Stimulated activated CD8-positive, alpha-beta memory T cell treated with anti-CD3 and anti-CD28 coated beads, Interleukin-4, amount 100 ng/mL, for 24 hours (primary cell): ENCODE results near the gene DZIP1L.
"Not testable (repeated sequence)": the region's sequence is repeated elsewhere in the genome, so short reads cannot be mapped to it uniquely, and the experiment has no call there.

ENCODE experiments used
- DNase-seq: peaks from one replicate; pipeline ENCODE4 v3.0.0-alpha.2; 2020; ENCODE audit warnings: low read depth

Gene DZIP1L

DNA sequence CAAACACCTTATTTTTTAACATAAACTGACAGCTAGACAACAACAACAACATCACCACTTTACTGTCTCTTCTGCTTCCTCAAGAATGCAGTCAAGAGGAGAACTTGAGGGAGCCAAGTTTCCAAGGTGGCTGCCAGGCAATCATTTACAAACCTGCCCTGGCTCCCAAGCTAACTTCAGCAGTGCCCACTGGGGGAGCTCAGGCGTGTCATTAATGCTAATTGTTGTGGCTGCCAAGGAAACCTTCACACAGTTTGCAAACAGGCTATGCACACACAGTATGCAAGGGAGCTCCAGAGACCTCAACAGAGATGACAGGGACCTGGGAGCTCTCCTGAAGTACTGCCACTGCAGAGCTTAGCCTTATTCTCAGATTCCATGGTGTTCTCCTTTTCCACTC lies 2.1 kb downstream of the DZIP1L start:
- no peak for DNase-seq

DNA sequence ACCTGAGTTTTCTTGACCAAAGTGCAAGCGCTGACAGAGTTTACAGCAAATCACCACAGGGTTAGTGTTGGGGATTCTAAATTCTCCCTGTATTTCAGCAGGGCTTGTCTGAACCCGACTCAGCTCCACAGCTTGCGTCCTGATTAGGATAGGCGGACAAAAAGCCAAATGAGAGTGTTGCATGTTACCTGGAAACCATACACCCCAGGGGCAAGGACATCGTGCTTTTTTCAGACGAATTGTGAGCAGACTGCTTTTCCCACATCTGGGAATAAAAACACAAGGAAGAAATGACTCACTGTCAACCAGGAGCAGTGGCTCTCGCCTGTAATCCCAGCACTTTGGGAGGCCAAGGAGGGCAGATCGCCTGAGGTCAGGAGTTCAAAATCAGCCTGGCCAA lies 3.0 kb downstream of the DZIP1L start:
- no peak for DNase-seq

DNA sequence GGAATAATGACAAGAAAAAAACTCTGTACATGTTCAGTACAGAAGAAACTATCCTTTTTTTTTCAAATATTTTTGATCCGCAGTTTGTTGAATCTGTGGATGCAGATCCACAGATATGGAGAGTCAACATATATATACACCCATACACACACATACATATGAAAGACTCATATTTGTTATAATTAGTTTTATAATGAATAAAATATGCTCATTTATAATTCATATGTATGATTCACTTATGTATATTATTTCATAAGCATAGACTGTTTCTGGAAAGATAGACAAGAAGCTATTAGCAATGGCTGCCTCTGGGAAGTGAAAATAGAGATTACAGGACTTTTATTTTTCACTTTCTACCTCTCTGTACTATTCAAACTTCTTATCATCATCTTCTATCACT lies 9.8 kb downstream of the DZIP1L start:
- DNase-seq = no peak

DNA sequence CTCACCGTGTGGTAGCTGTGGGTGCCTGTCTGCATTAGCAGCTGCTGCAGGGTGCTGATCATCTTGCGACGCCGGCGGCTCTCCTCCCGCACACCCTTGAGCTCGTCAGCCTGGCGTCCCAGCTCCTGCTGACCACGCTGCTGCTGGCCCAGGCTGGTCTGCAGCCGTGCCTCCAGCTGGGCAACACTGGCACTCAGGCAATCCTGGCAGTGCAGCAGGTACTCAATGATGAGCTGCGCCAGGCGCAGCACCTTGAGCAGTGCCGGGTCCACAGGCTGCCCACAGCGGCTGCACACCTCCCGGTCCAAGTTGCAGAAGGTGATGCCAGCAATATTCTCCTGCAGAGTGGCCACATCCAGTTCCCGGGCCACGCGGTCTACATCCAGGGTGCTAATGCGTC lies 11.9 kb downstream of the DZIP1L start:
- no peak for DNase-seq

DNA sequence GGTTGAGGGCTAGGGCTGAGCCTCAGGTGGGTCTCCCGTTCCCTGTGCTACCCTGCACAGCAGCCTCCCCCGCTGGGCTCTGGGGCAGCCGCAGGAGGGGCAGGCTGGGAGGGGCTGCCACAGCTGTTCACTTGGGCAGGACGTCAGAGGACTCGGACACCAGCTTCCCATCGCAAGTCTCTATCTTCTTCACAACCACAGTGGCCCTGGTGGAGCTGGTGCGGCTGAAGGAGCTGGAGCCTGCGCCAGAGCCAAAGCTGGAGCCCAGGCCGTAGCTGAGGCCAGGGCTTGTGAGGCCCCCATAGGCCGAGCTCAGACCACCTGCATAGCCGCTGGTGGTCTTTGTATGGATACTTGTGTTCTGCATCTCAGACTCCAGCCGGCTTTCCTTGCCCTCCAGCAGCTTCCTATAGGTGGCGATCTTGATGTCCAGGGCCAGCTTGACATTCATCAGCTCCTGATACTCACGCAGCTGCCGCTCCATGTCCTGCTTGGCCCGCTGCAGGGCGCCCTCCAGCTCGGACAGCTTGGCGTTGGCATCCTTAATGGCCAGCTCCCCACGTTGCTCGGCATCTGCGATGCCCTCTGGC lies 14.0 kb downstream of the DZIP1L start:
- DNase-seq = not testable (repeated sequence)

DNA sequence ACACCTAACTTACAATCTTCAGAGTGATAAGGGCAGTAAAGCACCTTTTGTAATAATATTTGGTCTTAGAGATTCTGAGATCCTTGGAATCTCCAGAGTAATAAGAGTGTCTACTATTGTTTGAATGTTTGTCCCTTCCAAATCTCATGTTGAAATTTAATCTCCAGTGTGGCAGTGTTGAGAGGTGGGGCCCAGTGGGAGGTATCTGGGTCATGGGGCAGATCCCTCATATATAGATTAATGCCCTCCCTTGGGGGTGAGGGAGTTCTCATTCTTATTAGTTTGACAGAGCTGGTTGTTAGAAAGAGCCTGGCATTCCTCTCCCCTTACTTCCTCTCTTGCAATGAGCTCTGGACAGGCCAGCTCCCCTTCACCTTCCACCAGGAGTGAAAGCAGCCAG lies 16.0 kb downstream of the DZIP1L start:
- DNase-seq = no peak

DNA sequence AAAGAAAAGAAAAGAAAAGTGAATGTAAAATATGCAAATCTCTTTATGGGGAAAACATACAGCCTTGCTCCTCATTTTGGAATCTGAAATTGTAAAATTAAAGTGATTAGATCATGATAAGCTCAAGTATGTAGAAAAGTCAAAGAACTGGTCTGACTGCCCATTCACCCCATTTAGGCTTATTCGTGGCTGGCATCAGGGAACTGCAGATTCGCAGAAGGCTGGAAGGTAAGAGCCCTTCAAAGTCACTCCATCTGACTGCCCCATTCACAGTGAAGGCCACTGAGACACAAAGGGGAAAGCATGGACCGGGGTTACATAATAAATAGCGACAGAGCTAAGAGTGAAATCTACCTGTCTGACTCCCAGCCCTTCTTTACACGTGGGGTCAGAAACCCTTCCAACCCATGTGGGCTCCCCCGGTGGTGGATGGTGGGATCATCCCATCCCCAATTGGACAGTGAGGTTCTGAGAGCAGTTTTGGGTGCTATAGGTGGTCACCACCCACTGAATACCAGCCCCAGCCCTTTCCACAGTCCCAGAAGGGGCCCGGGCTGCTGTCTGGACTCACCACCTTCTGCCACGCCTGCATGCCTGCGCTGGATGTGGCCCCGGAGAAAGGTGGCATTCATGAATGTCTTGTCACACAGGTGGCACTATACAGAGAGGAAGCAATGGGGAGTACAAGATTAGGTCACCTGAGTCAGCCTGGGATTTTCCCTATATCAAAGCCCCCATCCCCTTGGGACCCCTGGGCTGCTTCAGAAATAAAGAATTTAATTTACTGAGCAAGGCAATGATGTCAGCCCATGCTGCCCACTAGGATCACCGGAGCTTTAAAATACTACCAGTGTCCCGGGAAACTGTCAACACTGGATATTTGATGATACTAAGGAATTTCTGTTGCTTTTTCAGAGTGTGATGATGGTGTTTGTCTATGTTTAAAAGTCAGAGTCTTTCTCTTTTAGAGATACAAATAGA lies 17.9 kb downstream of the DZIP1L start:
- DNase-seq = no peak

DNA sequence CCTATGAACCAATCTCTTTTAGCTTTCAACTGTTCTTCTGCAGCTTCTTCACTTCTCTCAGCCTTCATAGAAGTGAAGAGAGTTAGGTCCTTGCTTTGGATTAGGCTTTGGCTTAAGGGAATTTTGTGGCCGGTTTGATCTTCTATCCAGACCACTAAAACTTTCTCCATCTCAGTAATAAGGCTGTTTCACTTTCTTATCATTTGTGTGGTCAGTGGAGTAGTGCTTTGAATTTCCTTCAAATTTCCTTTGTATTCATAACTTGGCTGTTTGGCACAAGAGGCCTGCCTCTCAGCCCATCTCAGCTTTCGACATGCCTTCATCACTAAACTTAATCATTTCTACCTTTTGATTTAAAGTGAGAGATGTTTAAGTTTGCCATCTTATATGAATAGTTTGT lies 21.7 kb downstream of the DZIP1L start:
- DNase-seq = no peak

DNA sequence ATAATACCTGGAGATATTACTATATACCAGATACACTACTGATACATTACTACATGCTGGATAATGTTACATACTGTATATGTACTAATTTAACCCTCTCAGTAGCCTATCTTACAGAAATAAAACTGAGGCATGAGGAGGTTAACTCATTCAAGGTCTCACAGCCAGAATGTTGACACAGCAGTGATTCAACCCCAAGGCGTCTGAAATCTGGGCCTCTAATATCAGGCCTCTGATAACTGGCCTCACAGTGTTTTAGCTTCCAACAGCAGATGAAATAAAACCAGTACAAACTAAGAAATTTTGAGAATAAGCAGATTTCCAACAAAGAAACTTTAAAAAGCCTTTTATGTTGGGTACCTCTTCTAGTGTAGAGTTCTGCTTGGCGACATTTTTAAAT lies 23.4 kb downstream of the DZIP1L start:
- DNase-seq = no peak

DNA sequence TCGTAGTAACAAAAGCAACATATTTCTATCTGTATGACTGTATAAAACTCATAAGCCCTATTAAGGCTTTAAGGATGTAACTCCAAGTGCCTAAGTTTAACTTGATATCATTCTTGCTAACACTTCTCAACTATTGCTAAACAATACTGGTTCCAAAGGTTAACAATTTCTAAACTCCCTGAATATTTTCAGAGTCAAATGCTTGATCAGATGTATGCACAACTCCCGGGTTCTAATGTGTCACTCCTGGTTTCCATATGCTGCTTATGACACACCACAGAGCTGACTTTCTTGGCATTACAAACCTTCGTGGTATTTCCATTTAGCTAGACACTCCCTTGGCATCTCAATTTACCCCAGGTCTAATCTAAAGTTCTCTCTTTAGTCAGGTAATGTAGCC lies 26.3 kb downstream of the DZIP1L start:
- no peak for DNase-seq

DNA sequence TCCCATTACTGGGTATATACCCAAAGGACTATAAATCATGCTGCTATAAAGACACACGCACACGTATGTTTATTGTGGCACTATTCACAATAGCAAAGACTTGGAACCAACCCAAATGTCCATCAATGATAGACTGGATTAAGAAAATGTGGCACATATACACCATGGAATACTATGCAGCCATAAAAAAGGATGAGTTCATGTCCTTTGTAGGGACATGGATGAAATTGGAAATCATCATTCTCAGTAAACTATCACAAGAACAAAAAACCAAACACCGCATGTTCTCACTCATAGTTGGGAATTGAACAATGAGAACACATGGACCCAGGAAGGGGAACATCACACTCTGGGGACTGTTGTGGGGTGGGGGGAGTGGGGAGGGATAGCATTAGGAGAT lies 29.7 kb downstream of the DZIP1L start:
- not testable (repeated sequence) for DNase-seq

DNA sequence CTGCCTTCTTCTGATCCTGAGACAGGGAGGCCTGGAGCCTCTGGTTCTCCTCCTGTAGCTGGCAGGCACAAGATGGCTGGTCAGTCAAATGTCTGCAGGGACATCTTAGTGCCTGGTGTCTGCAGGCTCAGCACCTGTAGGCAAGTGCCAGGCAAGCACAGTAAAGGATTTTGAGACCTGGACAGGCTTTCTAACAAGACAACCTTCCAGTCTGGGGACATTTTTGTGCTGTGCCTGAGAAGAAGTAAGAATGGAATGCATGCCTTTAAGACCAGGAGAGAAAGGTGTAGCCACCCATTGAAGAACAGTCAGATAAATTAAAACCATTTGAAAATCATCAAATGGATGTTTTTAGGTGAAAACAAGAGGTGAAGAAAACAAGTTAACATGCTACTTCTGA lies 31.2 kb downstream of the DZIP1L start:
- no peak for DNase-seq

DNA sequence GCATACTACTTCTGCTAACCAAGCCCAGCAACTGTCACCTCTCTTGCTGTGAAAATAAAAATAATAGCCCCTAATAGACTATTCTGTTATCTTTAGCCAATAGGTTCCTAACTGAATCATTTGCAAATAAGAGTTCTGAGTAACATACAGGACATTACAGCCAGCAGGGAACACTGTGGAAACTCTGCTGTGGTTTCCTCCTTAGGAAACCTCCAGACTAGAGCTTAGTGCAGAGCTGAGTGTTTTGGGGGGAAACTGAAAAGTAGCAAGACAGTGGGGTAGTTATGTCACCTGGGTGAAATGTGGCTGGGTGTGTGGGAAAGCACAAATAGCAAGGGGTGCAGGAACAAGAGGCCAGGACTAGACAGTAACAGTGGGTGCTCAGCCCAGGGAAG lies 32.4 kb downstream of the DZIP1L start:
- no peak for DNase-seq

DNA sequence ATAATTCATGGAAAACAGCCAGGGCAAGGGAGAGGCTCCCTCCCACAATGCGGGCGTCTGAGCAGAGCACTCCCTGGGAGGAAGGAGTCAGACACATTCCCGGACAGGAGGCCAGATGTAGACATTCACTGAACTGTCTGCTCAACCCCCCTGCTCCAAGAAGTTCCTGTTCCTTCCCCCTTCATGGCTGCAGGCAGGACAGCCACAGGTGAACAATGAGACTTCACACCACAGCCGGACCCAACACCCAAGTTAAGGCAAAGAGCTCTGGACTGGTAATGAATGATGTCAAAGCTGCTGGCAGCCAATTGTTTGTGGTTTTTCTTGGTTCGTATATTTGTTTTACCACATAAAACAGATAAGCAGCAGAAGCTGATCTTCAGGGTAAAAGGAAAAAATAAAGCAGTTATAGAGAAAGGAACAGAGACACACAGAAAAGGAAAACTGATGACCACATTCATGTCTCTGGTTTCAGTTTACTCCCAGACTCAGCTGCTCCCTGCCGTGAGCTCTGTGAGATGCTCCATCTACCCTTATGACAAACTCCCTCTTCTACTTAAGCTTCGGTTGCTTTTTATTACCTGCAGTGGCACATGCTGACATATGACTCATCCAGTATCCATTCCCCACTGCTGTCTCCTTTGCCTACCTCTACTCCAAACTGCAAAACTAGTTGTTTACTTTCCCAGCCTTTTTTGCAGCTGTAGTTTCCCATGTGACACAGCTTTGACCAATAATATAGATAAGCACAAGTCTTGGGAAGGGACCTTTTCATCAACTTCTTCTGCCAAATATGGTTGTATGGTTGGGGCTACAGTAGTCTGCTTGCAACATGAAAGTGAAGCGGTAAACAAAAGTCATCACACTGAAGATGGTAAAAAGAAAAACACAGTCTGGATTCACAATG lies 33.1 kb downstream of the DZIP1L start:
- no peak for DNase-seq

DNA sequence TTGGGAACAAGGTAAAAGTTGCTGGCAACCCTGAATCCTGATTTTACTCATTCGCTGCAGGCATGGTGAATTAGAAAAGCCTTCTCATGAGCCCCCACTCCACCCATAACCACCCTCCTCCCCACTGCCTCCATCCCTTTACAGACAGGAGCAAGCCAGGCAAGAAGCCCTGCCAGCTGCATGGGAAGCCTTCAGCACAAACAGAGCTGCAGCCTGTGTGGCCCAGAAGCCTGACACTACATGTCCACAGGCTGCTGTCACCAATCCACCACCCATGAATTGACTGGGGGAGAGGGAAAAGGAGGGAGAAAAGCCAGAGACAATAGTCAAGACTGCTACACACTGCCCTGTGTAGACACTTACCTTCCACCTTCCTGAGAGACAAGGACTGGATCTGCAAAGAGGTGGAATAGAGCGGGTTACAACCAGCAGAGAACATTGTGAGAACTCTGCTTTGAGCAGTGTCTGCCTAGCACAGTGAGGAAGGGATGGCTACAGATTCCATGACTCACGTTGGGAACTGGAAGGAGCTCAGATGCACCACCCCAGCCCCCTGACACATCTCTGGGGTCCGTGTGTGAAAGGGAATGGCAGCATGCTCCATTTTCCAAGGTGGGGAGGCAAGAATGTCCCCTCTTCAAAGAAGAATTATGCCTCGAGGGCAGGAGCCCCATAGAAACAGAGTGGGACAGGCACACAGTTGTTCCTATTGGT lies 33.9 kb downstream of the DZIP1L start:
- no peak for DNase-seq

DNA sequence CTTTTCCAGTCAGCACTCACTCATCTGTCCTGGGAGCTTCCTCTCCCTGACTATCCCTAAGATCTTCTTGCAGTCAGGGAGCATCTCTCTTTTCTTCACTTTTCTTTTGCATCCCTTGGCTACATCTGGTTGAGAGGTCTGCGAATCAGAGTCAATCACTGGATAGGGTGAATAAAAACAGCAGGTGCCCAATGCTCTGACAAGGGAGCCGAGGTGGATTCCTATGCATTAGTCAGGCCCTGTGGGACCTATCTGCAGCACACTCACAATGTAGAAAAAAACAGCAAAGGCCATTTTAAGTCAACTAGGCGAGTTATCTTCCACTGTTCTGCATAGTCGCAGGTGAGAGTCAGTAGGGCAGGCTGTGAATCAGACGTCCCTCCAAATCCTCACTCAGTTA lies 35.5 kb downstream of the DZIP1L start:
- DNase-seq = no peak

DNA sequence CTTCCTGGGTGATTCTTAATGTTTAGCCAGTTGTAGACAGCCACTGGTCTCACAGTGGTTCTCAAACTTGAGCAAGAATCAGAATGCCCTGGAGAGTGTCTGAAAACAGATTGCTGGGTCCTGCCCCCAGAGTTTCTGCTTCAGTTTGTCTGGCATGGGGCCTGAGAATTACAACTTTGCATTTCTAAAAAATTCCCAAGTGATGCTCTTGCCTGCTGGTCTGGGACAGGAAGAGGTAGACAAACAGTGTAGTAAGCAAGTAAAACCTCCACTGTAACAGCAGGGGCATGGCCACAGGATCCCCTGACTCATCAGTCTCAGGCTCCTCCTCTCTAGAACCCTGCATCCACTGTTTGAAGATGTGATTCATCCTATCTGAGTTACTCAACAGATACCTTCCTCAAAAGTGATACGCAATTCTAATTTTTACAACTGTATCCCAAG lies 36.5 kb downstream of the DZIP1L start:
- no peak for DNase-seq

DNA sequence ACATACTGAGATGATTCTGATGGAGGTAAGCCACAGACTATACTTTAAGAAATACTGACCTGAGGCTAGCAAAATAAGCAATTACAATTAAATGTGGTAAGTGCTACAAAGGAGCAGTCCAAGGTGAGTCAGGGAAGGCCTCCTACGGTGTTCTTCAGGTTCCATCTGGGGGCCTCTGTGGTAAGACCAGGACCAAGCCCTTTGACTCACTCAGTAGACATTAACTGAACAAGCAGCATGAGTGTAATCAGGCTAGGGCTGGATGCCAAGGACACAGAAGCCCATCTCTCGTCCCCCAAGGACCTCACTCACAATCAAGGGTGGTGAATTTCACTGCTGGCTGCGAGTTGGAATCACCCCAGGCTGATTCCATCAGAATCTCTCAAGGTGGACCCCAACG lies 37.3 kb downstream of the DZIP1L start:
- DNase-seq = no peak

DNA sequence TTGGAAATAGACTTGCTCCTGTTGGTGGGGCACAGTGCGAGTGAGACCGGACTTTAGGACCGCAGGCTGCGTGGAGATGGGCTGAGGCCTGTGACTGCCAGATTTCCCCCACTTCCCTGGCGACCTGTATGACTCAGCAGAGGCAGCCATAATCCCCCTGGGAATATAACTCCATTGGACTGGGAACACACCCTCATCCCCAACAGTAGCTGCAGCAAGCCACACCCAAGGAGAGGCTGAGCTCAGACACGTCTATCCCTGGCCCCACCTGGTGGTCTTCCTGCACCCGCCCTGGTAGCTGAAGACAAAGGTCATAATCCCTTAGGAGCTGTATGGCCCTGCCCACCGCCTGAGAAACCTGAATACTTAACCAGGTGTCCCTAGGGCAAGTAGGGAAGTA lies 42.6 kb downstream of the DZIP1L start:
- no peak for DNase-seq

DNA sequence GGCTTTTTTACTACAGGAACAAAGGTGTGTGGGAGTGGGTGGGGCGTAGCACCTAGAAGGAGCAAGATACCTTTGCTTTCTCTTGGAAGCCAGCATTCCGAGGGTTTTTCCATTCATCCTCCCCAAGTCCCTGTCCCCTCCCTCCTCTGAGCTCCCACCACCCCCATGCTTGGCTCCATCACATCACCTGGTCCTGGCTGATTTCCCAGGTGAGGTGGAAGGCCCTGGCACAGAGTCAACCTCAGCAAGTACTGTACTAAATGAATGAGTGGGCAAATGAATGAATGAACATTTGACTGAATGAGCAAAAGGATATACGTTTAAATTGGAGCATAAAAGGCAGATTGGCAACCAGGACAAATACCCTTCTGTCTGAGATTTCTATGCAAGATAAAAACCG lies 45.4 kb downstream of the DZIP1L start:
- DNase-seq = no peak

DNA sequence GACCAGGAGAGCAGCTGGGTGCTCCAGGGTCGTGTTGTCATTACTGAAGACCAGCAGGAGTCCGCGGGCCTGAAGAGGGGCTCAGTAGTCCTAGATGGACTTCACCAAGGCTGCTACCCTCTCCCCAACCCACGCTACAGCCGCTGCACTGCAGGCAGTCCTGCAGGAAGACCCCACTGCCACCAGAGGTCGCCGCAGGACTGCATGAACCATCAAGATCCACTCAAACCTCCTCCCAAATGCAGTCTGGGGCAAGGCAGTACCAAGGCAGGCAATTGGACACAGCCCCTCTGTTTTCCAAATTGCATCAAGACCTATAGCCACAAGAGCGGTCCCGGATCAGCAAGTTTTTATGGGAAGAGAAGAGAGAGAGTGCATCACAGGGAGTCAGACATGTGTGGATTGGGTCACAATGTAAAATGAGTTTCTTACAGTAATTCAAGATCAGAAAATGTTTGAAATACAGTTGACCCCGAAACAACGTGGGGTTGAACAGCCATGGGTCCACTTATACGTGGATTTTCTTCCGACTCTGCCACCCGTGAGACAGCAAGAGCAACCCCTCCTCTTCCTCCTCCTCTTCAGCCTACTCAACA lies 46.7 kb downstream of the DZIP1L start:
- DNase-seq = peak; percentile 57

DNA sequence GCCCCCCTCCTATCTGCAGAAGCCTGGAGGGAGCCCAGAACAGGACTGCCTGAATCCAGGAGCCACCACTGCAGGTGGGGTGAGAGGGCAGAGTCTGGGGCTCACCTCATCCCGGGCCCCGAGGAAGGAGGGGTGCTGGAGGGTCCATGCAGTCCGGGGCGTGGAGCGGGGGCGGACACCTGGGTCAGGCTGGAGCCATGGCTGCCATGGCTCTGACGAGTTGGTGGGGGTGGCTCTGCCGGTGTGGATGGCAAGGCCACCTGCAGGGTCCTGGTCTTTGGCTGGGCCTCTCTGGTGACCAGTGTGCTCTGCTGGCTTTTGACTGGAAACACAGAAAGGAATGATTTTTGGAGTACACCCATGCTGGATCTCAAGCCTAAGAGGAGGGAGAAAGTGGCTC lies 47.4 kb downstream of the DZIP1L start:
- DNase-seq = no peak
